IMR-90 (cell line): ENCODE measurements around the gene EMX2. TPM values are rescaled to one million over a fixed set of nuclear protein-coding genes. Genes with fewer than 3 reads are reported as not detected.

Experiments used
- ATAC-seq: fragments of 200-7000 bp; cut with Tn5 transposase; 2 replicates; pipeline ENCODE4 v1.9.1; 2020; ENCODE audit warnings: low read depth, mild to moderate bottlenecking, moderate library complexity
- BruUV-seq: library from RNA; stranded (reverse); fragments of 400-500 nt; replicated peaks from 2 replicates; lab custom pipeline; 2021; lab: Mats Ljungman, UMichigan
- CTCF ChIA-PET: fragments of 300-600 bp; formaldehyde crosslinking; extraction: SDS; loops from one replicate; lab custom pipeline; 2021; ENCODE audit warnings: antibody characterized with exemption; lab: Yijun Ruan, JAX
- POLR2A ChIA-PET: fragments of 300-600 bp; sonication (Branson Sonifier 250); formaldehyde crosslinking; loops from one replicate; lab custom pipeline; 2022; ENCODE audit warnings: antibody characterized with exemption; ENCODE audit not compliant: unreplicated experiment; lab: Charles Lee
- DNase-seq: peaks from one replicate; pipeline ENCODE4 v3.0.0; 2013
- H2AFZ ChIP-seq: replicated peaks from 2 replicates; pipeline ENCODE3; 2013; ENCODE audit warnings: low read length, mild to moderate bottlenecking; ENCODE audit not compliant: poor library complexity
- H2AK5ac ChIP-seq: 2 replicates; pipeline ENCODE4 v1.6.1; 2013; ENCODE audit warnings: low read depth, low read length, inconsistent platforms
- H2AK9ac ChIP-seq: replicated peaks from 2 replicates; pipeline ENCODE3; 2013; ENCODE audit warnings: mild to moderate bottlenecking, low read depth, low read length, moderate library complexity; ENCODE audit not compliant: poor library complexity
- H2BK120ac ChIP-seq: 2 replicates; pipeline ENCODE4 v1.6.1; 2013; ENCODE audit warnings: low read depth, low read length, inconsistent platforms
- H2BK15ac ChIP-seq: 3 replicates; pipeline ENCODE4 v1.6.1; 2013; ENCODE audit warnings: low read depth, low read length, inconsistent platforms
- H2BK20ac ChIP-seq: 2 replicates; pipeline ENCODE4 v1.6.1; 2013; ENCODE audit warnings: low read depth, mild to moderate bottlenecking, inconsistent platforms, low read length, moderate library complexity
- H2BK5ac ChIP-seq: 2 replicates; pipeline ENCODE4 v1.6.1; 2013; ENCODE audit warnings: mild to moderate bottlenecking, low read depth, low read length, inconsistent platforms; ENCODE audit not compliant: poor library complexity, severe bottlenecking
- H3K14ac ChIP-seq: replicated peaks from 2 replicates; pipeline ENCODE4 v1.6.1; 2013; ENCODE audit warnings: low read depth, low read length, inconsistent platforms
- H3K18ac ChIP-seq: 2 replicates; pipeline ENCODE4 v1.6.1; 2013; ENCODE audit warnings: low read depth, low read length, control low read depth
- H3K23ac ChIP-seq: 2 replicates; pipeline ENCODE4 v1.6.1; 2013; ENCODE audit warnings: low read depth, low read length, inconsistent platforms
- H3K27ac ChIP-seq: 2 replicates; pipeline ENCODE4 v1.5.1; 2013; ENCODE audit warnings: mild to moderate bottlenecking, control low read depth, low read length; ENCODE audit not compliant: insufficient read depth
- H3K27me3 ChIP-seq: 2 replicates; pipeline ENCODE4 v1.6.1; 2013; ENCODE audit warnings: low read length; ENCODE audit not compliant: control insufficient read depth, insufficient read depth
- H3K36me3 ChIP-seq: 2 replicates; pipeline ENCODE4 v1.6.1; 2013; ENCODE audit warnings: low read length, mixed read lengths; ENCODE audit not compliant: control insufficient read depth, insufficient read depth
- H3K4ac ChIP-seq: 2 replicates; pipeline ENCODE4 v1.6.1; 2013; ENCODE audit warnings: low read depth, low read length, inconsistent platforms
- H3K4me1 ChIP-seq: 2 replicates; pipeline ENCODE4 v1.6.1; 2013; ENCODE audit warnings: low read length, mixed read lengths; ENCODE audit not compliant: control insufficient read depth, insufficient read depth
- H3K4me2 ChIP-seq: 2 replicates; pipeline ENCODE4 v1.6.1; 2013; ENCODE audit warnings: low read depth, mild to moderate bottlenecking, control low read depth, low read length, moderate library complexity
- H3K4me3 ChIP-seq: 2 replicates; pipeline ENCODE4 v1.5.1; 2013; ENCODE audit warnings: low read depth, mild to moderate bottlenecking, control low read depth, low read length, moderate library complexity; ENCODE audit not compliant: insufficient read depth
- H3K56ac ChIP-seq: 2 replicates; pipeline ENCODE4 v1.6.1; 2013; ENCODE audit warnings: low read length, inconsistent platforms; ENCODE audit not compliant: insufficient read depth; ENCODE audit errors: extremely low read depth
- H3K79me1 ChIP-seq, 2 experiments: 2 replicates each; pipeline ENCODE4 v1.6.1; 2013; ENCODE audit warnings: low read length in 2 of 2, inconsistent platforms in 1 of 2, low read depth in 1 of 2
- H3K9ac ChIP-seq: 2 replicates; pipeline ENCODE4 v1.6.1; 2013; ENCODE audit warnings: low read depth, low read length, control low read depth
- H3K9me1 ChIP-seq: 2 replicates; pipeline ENCODE4 v1.6.1; 2013; ENCODE audit warnings: low read length, inconsistent platforms; ENCODE audit not compliant: insufficient read depth
- H3K9me3 ChIP-seq: 2 replicates; pipeline ENCODE4 v1.6.1; 2013; ENCODE audit warnings: low read length; ENCODE audit not compliant: control insufficient read depth, insufficient read depth
- H4K20me1 ChIP-seq: 2 replicates; pipeline ENCODE4 v1.6.1; 2013; ENCODE audit warnings: low read length, inconsistent platforms; ENCODE audit not compliant: insufficient read depth
- H4K5ac ChIP-seq: 2 replicates; pipeline ENCODE4 v1.6.1; 2013; ENCODE audit warnings: mild to moderate bottlenecking, low read depth, low read length, control low read depth
- H4K8ac ChIP-seq, 2 experiments: 2 replicates each; pipeline ENCODE4 v1.6.1; 2013; ENCODE audit warnings: low read depth in 2 of 2, low read length in 2 of 2, control low read depth in 1 of 2, inconsistent platforms in 1 of 2
- H4K91ac ChIP-seq: 2 replicates; pipeline ENCODE4 v1.6.1; 2013; ENCODE audit warnings: low read depth, low read length, inconsistent platforms; ENCODE audit not compliant: insufficient read depth
- BHLHE40 ChIP-seq: fragments of 150-350 bp; IDR thresholded peaks from 2 replicates; pipeline ENCODE4 v1.6.1; 2016; ENCODE audit warnings: mild to moderate bottlenecking, low read depth, low read length
- CTCF ChIP-seq: conservative IDR thresholded peaks from 2 replicates; pipeline ENCODE4 v1.5.1; 2012; ENCODE audit warnings: mild to moderate bottlenecking, low read depth, low read length, improper control_type of control experiment
- FOS ChIP-seq: fragments of 150-350 bp; IDR thresholded peaks from 2 replicates; pipeline ENCODE4 v1.6.1; 2016; ENCODE audit warnings: low read depth, low read length
- MAFK ChIP-seq: IDR thresholded peaks from 2 replicates; pipeline ENCODE4 v1.6.1; 2012; ENCODE audit warnings: low read depth, low read length, improper control_type of control experiment
- MAZ ChIP-seq: IDR thresholded peaks from 2 replicates; pipeline ENCODE4 v1.6.1; 2012; ENCODE audit warnings: low read depth, mild to moderate bottlenecking, low read length, improper control_type of control experiment, moderate library complexity, borderline replicate concordance
- MXI1 ChIP-seq: IDR thresholded peaks from 2 replicates; pipeline ENCODE4 v1.6.1; 2012; ENCODE audit warnings: low read depth, mild to moderate bottlenecking, low read length, moderate library complexity, borderline replicate concordance
- NFE2L2 ChIP-seq: fragments of 150-350 bp; IDR thresholded peaks from 2 replicates; pipeline ENCODE4 v1.6.1; 2016; ENCODE audit warnings: low read depth, mild to moderate bottlenecking, low read length
- POLR2A ChIP-seq: IDR thresholded peaks from 2 replicates; pipeline ENCODE4 v1.6.1; 2012; ENCODE audit warnings: mild to moderate bottlenecking, low read depth, low read length
- RAD21 ChIP-seq: IDR thresholded peaks from 2 replicates; pipeline ENCODE4 v1.6.1; 2012; ENCODE audit warnings: low read length, improper control_type of control experiment
- SMC3 ChIP-seq: fragments of 150-350 bp; IDR thresholded peaks from 2 replicates; pipeline ENCODE4 v1.6.1; 2016; ENCODE audit warnings: low read depth, mild to moderate bottlenecking, antibody characterized with exemption, low read length, moderate library complexity
- WGBS, 2 experiments: methylation state at CpG; one replicate each; pipeline versions ENCODE4 v1.1.5 to v1.1.7; 2013; ENCODE audit warnings: missing lambda C conversion rate in 2 of 2; ENCODE audit not compliant: insufficient read length in 1 of 2; ENCODE audit errors: extremely low coverage in 2 of 2; 5-methylcytosine and 5-hydroxymethylcytosine counted together
- dilution Hi-C: fragments of 300-500 bp; cut with HindIII; formaldehyde crosslinking; loops from one replicate; pipeline ENCODE4 v1.14.3; 2018; ENCODE audit warnings: low sequenced_read_pairs; ENCODE audit not compliant: unreplicated experiment
- in situ Hi-C: fragments of 300-500 bp; cut with MboI; formaldehyde crosslinking; loops from 3 replicates; pipeline ENCODE4 v1.14.3; 2019; ENCODE audit warnings: low sequenced_read_pairs, inconsistent platforms, mixed read lengths
- intact Hi-C: fragments of 100-400 bp; cut with micrococcal nuclease; formaldehyde crosslinking; loops from 2 replicates; pipeline ENCODE4 v1.10.0; 2022
- polyA plus RNA-seq, 3 experiments: library from polyadenylated mRNA; depleted of rRNA; stranded (reverse); fragments of >200 nt; gene quantifications; 2 replicates each; pipeline ENCODE4 v1.2.3, GENCODE V29; 2012; ENCODE audit warnings: low replicate concordance in 1 of 3
- total RNA-seq: library from RNA; depleted of rRNA; stranded (reverse); fragments of >200 nt; gene quantifications from 2 replicates; pipeline ENCODE4 v1.2.3, GENCODE V29; 2012
- TF ChIP-seq, protein P1 (sequence below): fragments of 150-350 bp; IDR thresholded peaks from 2 replicates; pipeline ENCODE4 v1.6.1; 2017; ENCODE audit warnings: mild to moderate bottlenecking, antibody characterized with exemption, low read length, low read depth
- TF ChIP-seq, protein P2 (sequence below): fragments of 150-350 bp; IDR thresholded peaks from 2 replicates; pipeline ENCODE4 v1.6.1; 2016; ENCODE audit warnings: low read depth, mild to moderate bottlenecking, low read length, moderate library complexity, borderline replicate concordance

EMX2 gene
- total and polyA plus RNA-seq, 2 of the 4 experiments (the other 2 are of a cell fraction): not detected

DNA sequence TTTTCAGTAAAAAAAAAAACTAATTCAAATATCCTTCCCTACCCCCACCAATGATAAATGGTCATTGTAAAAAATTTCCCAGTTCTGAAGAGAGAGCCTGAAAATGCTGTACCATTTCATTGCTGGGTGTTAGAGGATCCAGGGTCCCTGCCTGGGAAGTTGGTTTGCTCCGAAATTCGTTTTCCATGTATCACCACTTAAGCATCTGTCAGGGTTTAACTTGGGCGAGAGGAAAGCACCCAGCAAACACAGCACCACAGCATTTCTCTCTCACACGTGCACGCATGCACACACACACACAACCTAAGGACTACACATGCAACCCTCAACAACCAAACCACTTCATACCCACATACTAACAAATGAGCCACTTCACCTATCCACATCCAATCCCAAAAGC is 42.1 kb upstream of the EMX2 start:
- Histone ChIP-seq H2BK20ac (no peak overlapping the region), H2AK5ac (no peak overlapping the region), H3K79me1 (no peaks in the 10 kb centered on the region), H3K36me3 (no peaks in the 10 kb centered on the region), H3K56ac (no peak overlapping the region), H3K14ac (no peak overlapping the region), H2AK9ac (no peak overlapping the region), H2BK15ac (no peak overlapping the region), H2BK120ac (no peak overlapping the region), H3K4me3 (no peak overlapping the region), H4K20me1 (no peaks in the 10 kb centered on the region; the same call in 1 of the 2 replicates), H4K91ac (no peak overlapping the region), H3K23ac (no peak overlapping the region), H3K4me2 (no peak overlapping the region), H3K18ac (no peak overlapping the region), H3K9ac (no peak overlapping the region), H4K8ac (no peak overlapping the region), H3K4me1 (no peaks in the 10 kb centered on the region), H3K27ac (no peak overlapping the region), H2AFZ (no peak overlapping the region), H3K4ac (no peak overlapping the region), H2BK5ac (no peak overlapping the region), H3K9me3 (no peaks in the 10 kb centered on the region), H3K27me3 (no peaks in the 10 kb centered on the region; the same call in 1 of the 2 replicates), H4K5ac (no peak overlapping the region), H3K9me1 (no peaks in the 10 kb centered on the region)
- TF ChIP-seq, protein P1, sequence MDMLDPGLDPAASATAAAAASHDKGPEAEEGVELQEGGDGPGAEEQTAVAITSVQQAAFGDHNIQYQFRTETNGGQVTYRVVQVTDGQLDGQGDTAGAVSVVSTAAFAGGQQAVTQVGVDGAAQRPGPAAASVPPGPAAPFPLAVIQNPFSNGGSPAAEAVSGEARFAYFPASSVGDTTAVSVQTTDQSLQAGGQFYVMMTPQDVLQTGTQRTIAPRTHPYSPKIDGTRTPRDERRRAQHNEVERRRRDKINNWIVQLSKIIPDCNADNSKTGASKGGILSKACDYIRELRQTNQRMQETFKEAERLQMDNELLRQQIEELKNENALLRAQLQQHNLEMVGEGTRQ: no peak
- no peak for TF ChIP-seq MAFK
- no peak for TF ChIP-seq MXI1
- no peak for TF ChIP-seq CTCF
- TF ChIP-seq NFE2L2: no peak
- TF ChIP-seq POLR2A: no peak
- no peak for TF ChIP-seq SMC3
- no peak for TF ChIP-seq RAD21
- TF ChIP-seq, protein P2, sequence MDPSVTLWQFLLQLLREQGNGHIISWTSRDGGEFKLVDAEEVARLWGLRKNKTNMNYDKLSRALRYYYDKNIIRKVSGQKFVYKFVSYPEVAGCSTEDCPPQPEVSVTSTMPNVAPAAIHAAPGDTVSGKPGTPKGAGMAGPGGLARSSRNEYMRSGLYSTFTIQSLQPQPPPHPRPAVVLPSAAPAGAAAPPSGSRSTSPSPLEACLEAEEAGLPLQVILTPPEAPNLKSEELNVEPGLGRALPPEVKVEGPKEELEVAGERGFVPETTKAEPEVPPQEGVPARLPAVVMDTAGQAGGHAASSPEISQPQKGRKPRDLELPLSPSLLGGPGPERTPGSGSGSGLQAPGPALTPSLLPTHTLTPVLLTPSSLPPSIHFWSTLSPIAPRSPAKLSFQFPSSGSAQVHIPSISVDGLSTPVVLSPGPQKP: no peak
- TF ChIP-seq FOS: no peak
- no peak for TF ChIP-seq BHLHE40
- no peak for TF ChIP-seq MAZ
- dilution Hi-C loops (no loop called here), intact Hi-C loops (no loop called here), in situ Hi-C loops (no loop called here)
- ChIA-PET CTCF (no interaction called here), POLR2A (no interaction called here)
- DNase-seq: no peak
- no TSS peak for BruUV-seq
- 100% methylated on average over 1 of the region's 5 CpGs; no CpG with 5 or more reads in 1 of the 2 experiments for WGBS, 2 experiments
- ATAC-seq: no peak
